Rectal smooth muscle tissue (tissue), 1 donor: ENCODE measurements around the gene CAMK1D.

Experiments used
- H3K27ac ChIP-seq: one replicate; pipeline ENCODE4 v1.7.0; 2013; ENCODE audit warnings: low read depth, low read length, inconsistent platforms
- H3K27me3 ChIP-seq: one replicate; pipeline ENCODE4 v1.7.0; 2013; ENCODE audit warnings: low read length; ENCODE audit not compliant: control insufficient read depth, insufficient read depth
- H3K36me3 ChIP-seq: one replicate; pipeline ENCODE4 v1.7.0; 2013; ENCODE audit warnings: low read length; ENCODE audit not compliant: control insufficient read depth, insufficient read depth
- H3K4me1 ChIP-seq: one replicate; pipeline ENCODE4 v1.7.0; 2013; ENCODE audit warnings: low read length; ENCODE audit not compliant: control insufficient read depth, insufficient read depth
- H3K4me3 ChIP-seq: one replicate; pipeline ENCODE4 v1.7.0; 2013; ENCODE audit warnings: low read length
- H3K9ac ChIP-seq: one replicate; pipeline ENCODE4 v1.7.0; 2013; ENCODE audit warnings: low read length

Gene CAMK1D

GRCh38 chr10:12811826-12812225 lies 462.5 kb downstream of the CAMK1D start:
- H3K27ac ChIP-seq, result no peak overlapping the region

GRCh38 chr10:12812571-12812970 lies 463.2 kb downstream of the CAMK1D start:
- Histone ChIP-seq H3K9ac (no peak overlapping the region), H3K4me3 (no peak overlapping the region), H3K27ac (no peak overlapping the region)

More at GRCh38 chr10:12811826-12812225, 462.5 kb downstream of the CAMK1D start:
- Histone ChIP-seq H3K4me3 (no peak overlapping the region), H3K27me3 (no peaks in the 10 kb centered on the region), H3K36me3 (peaks cover 7% of the 10 kb centered on the region), H3K4me1 (no peaks in the 10 kb centered on the region), H3K9ac (no peak overlapping the region)

GRCh38 chr10:12814166-12814565 lies 464.8 kb downstream of the CAMK1D start:
- peaks cover 7% of the 10 kb centered on the region for H3K36me3 ChIP-seq

More at GRCh38 chr10:12812571-12812970, 463.2 kb downstream of the CAMK1D start:
- no peaks in the 10 kb centered on the region for H3K4me1 ChIP-seq
- no peaks in the 10 kb centered on the region for H3K27me3 ChIP-seq
- H3K36me3 ChIP-seq, result peaks cover 7% of the 10 kb centered on the region

GRCh38 chr10:12819071-12819470 lies 469.7 kb downstream of the CAMK1D start:
- no peak overlapping the region for H3K4me3 ChIP-seq
- no peak overlapping the region for H3K9ac ChIP-seq
- no peak overlapping the region for H3K27ac ChIP-seq
- peaks cover 19% of the 10 kb centered on the region for H3K4me1 ChIP-seq
- H3K27me3 ChIP-seq, result no peaks in the 10 kb centered on the region
- H3K36me3 ChIP-seq, result peaks cover 4% of the 10 kb centered on the region

More at GRCh38 chr10:12814166-12814565, 464.8 kb downstream of the CAMK1D start:
- Histone ChIP-seq H3K27ac (no peak overlapping the region), H3K27me3 (no peaks in the 10 kb centered on the region), H3K9ac (no peak overlapping the region), H3K4me1 (no peaks in the 10 kb centered on the region), H3K4me3 (no peak overlapping the region)

- Histone ChIP-seq H3K4me3 (no peak overlapping the region), H3K9ac (no peak overlapping the region), H3K36me3 (no peaks in the 10 kb centered on the region)
These were observed 470.3 kb downstream of the CAMK1D start for GRCh38 chr10:12819656-12820055.

GRCh38 chr10:12822126-12822892 lies 473.0 kb downstream of the CAMK1D start:
- no peaks in the 10 kb centered on the region for H3K36me3 ChIP-seq
- H3K27me3 ChIP-seq, result no peaks in the 10 kb centered on the region
- H3K27ac ChIP-seq, result peak overlapping the region; percentile 66
- no peak overlapping the region for H3K9ac ChIP-seq
- H3K4me1 ChIP-seq, result peaks cover 26% of the 10 kb centered on the region
- no peak overlapping the region for H3K4me3 ChIP-seq

More at GRCh38 chr10:12819656-12820055, 470.3 kb downstream of the CAMK1D start:
- H3K27me3 ChIP-seq, result no peaks in the 10 kb centered on the region
- no peak overlapping the region for H3K27ac ChIP-seq
- H3K4me1 ChIP-seq, result peaks cover 21% of the 10 kb centered on the region

GRCh38 chr10:12822893-12823170 lies 473.5 kb downstream of the CAMK1D start:
- Histone ChIP-seq H3K4me3 (no peak overlapping the region), H3K36me3 (no peaks in the 10 kb centered on the region), H3K27ac (peak overlapping the region; percentile 66), H3K27me3 (no peaks in the 10 kb centered on the region), H3K4me1 (peaks cover 26% of the 10 kb centered on the region), H3K9ac (no peak overlapping the region)

- no peaks in the 10 kb centered on the region for H3K36me3 ChIP-seq
- no peak overlapping the region for H3K4me3 ChIP-seq
- H3K27ac ChIP-seq, result peak overlapping the region; percentile 66
- H3K27me3 ChIP-seq, result no peaks in the 10 kb centered on the region
- no peak overlapping the region for H3K9ac ChIP-seq
- H3K4me1 ChIP-seq, result peaks cover 26% of the 10 kb centered on the region
These were observed 474.0 kb downstream of the CAMK1D start for GRCh38 chr10:12823328-12823727.

GRCh38 chr10:12825260-12825849 lies 476.0 kb downstream of the CAMK1D start:
- peaks cover 26% of the 10 kb centered on the region for H3K4me1 ChIP-seq
- no peak overlapping the region for H3K9ac ChIP-seq
- H3K27ac ChIP-seq, result no peak overlapping the region
- no peaks in the 10 kb centered on the region for H3K36me3 ChIP-seq
- no peak overlapping the region for H3K4me3 ChIP-seq
- no peaks in the 10 kb centered on the region for H3K27me3 ChIP-seq

GRCh38 chr10:12826800-12827372 lies 477.5 kb downstream of the CAMK1D start:
- Histone ChIP-seq H3K27me3 (no peaks in the 10 kb centered on the region), H3K36me3 (no peaks in the 10 kb centered on the region), H3K4me3 (no peak overlapping the region), H3K4me1 (peaks cover 26% of the 10 kb centered on the region), H3K27ac (no peak overlapping the region), H3K9ac (no peak overlapping the region)

GRCh38 chr10:12828736-12829135 lies 479.4 kb downstream of the CAMK1D start:
- H3K36me3 ChIP-seq, result no peaks in the 10 kb centered on the region
- no peaks in the 10 kb centered on the region for H3K27me3 ChIP-seq

GRCh38 chr10:12829831-12830390 lies 480.6 kb downstream of the CAMK1D start:
- Histone ChIP-seq H3K4me1 (peaks cover 3% of the 10 kb centered on the region), H3K27me3 (no peaks in the 10 kb centered on the region), H3K27ac (no peak overlapping the region), H3K9ac (no peak overlapping the region), H3K36me3 (no peaks in the 10 kb centered on the region), H3K4me3 (no peak overlapping the region)

More at GRCh38 chr10:12828736-12829135, 479.4 kb downstream of the CAMK1D start:
- H3K27ac ChIP-seq, result no peak overlapping the region
- H3K4me1 ChIP-seq, result peaks cover 7% of the 10 kb centered on the region
- no peak overlapping the region for H3K9ac ChIP-seq
- H3K4me3 ChIP-seq, result no peak overlapping the region
